Endodermal cell (in vitro differentiated cells): ENCODE data around the gene VSTM4. TPM values are rescaled to one million over a fixed set of nuclear protein-coding genes. Genes with fewer than 3 reads are reported as not detected.

ENCODE experiments used
- DNase-seq: peaks from one replicate; pipeline ENCODE4 v3.0.0-alpha.2; 2017
- H3K27ac ChIP-seq: 2 replicates; pipeline ENCODE4 v1.5.1; 2013; ENCODE audit warnings: mild to moderate bottlenecking, low read depth, low read length, moderate library complexity
- H3K27me3 ChIP-seq: 2 replicates; pipeline ENCODE4 v1.6.1; 2013; ENCODE audit warnings: mild to moderate bottlenecking, low read length, moderate library complexity; ENCODE audit not compliant: insufficient read depth, control insufficient read depth, poor library complexity, severe bottlenecking
- H3K36me3 ChIP-seq: 2 replicates; pipeline ENCODE4 v1.7.0; 2013; ENCODE audit warnings: mild to moderate bottlenecking, low read length, moderate library complexity; ENCODE audit not compliant: control insufficient read depth, insufficient read depth
- H3K4me1 ChIP-seq: one replicate; pipeline ENCODE4 v1.7.0; 2013; ENCODE audit warnings: low read length; ENCODE audit not compliant: control insufficient read depth, insufficient read depth
- H3K4me3 ChIP-seq: 2 replicates; pipeline ENCODE4 v1.5.1; 2013; ENCODE audit warnings: mild to moderate bottlenecking, low read length, moderate library complexity
- H3K9ac ChIP-seq: 2 replicates; pipeline ENCODE4 v1.6.1; 2013; ENCODE audit warnings: mild to moderate bottlenecking, low read length, moderate library complexity; ENCODE audit not compliant: poor library complexity, severe bottlenecking; ENCODE audit errors: extremely low read depth
- H3K9me3 ChIP-seq: 2 replicates; pipeline ENCODE4 v1.6.1; 2013; ENCODE audit warnings: mild to moderate bottlenecking, low read length, moderate library complexity; ENCODE audit not compliant: control insufficient read depth
- H3K27ac Mint-ChIP-seq: 2 replicates; pipeline ENCODE4 v1.8.0; 2020; ENCODE audit warnings: mixed read lengths
- H3K27me3 Mint-ChIP-seq: 2 replicates; pipeline ENCODE4 v1.8.0; 2021; ENCODE audit warnings: mild to moderate bottlenecking, mixed read lengths; ENCODE audit not compliant: insufficient read depth
- H3K36me3 Mint-ChIP-seq: 2 replicates; pipeline ENCODE4 v1.8.0; 2020; ENCODE audit warnings: low read depth, mixed read lengths
- H3K4me1 Mint-ChIP-seq: 2 replicates; pipeline ENCODE4 v1.8.0; 2020; ENCODE audit warnings: mixed read lengths
- H3K4me3 Mint-ChIP-seq: 2 replicates; pipeline ENCODE4 v1.8.0; 2020; ENCODE audit warnings: mild to moderate bottlenecking, moderate library complexity, mixed read lengths
- H3K9me3 Mint-ChIP-seq: 2 replicates; pipeline ENCODE4 v1.8.0; 2020; ENCODE audit warnings: mild to moderate bottlenecking, mixed read lengths
- CTCF ChIP-seq: fragments of 200-600 bp; sonication (generic); conservative IDR thresholded peaks from 2 replicates; pipeline ENCODE4 v1.5.0; 2021; ENCODE audit warnings: antibody characterized with exemption, mild to moderate bottlenecking
- WGBS, 2 experiments: methylation state at CpG; one replicate each; pipeline versions ENCODE4 v1.1.5 to v1.1.7; 2013; ENCODE audit warnings: missing lambda C conversion rate in 2 of 2, mixed read lengths in 1 of 2; ENCODE audit not compliant: insufficient coverage in 1 of 2, insufficient read length in 1 of 2; 5-methylcytosine and 5-hydroxymethylcytosine counted together
- total RNA-seq, 2 donors: library from RNA; stranded (reverse); fragmentation: NEBNext Ultra II Directional in 1 of 2; extraction: Animal tissue kit (Norgen Biotek cat#: 25700) in 1 of 2; gene quantifications; 2 replicates in 1 of 2; 3 replicates in 1 of 2; pipeline ENCODE4 v1.2.1, GENCODE V29; 2021

The VSTM4 gene
- total RNA-seq, 2 donors from 2014 or later: 0.51 to 0.77 TPM

- Mint-ChIP-seq H3K4me1 (peaks cover 3% of the 10 kb centered on the region), H3K36me3 (no peaks in the 10 kb centered on the region), H3K9me3 (no peaks in the 10 kb centered on the region), H3K27ac (no peak overlapping the region), H3K27me3 (peaks cover under 1% of the 10 kb centered on the region), H3K4me3 (no peak overlapping the region)
- Histone ChIP-seq H3K9ac (no peak overlapping the region), H3K36me3 (no peaks in the 10 kb centered on the region), H3K27ac (no peak overlapping the region), H3K4me1 (no peaks in the 10 kb centered on the region), H3K9me3 (no peaks in the 10 kb centered on the region), H3K4me3 (no peak overlapping the region), H3K27me3 (no peaks in the 10 kb centered on the region)
- 92 to 97% methylated on average over 7 to 11 of the region's 11 CpGs for WGBS, 2 experiments
- peak; percentile 23 for DNase-seq
- TF ChIP-seq CTCF: no peak
Measured at GRCh38 chr10:49053053-49053997, 62.0 kb downstream of the VSTM4 start.

- H3K4me3 ChIP-seq: no peak overlapping the region
- 92% methylated on average over 1 of the region's 1 CpG; no CpG with 5 or more reads in 1 of the 2 experiments for WGBS, 2 experiments
- H3K27ac Mint-ChIP-seq: no peak overlapping the region
- H3K4me1 Mint-ChIP-seq: peaks cover 3% of the 10 kb centered on the region
- H3K4me3 Mint-ChIP-seq: no peak overlapping the region
- no peaks in the 10 kb centered on the region for H3K4me1 ChIP-seq
- H3K9me3 Mint-ChIP-seq: no peaks in the 10 kb centered on the region
- no peak overlapping the region for H3K9ac ChIP-seq
- H3K36me3 Mint-ChIP-seq: no peaks in the 10 kb centered on the region
- no peaks in the 10 kb centered on the region for H3K9me3 ChIP-seq
- H3K27ac ChIP-seq: no peak overlapping the region
- no peaks in the 10 kb centered on the region for H3K36me3 ChIP-seq
- H3K27me3 Mint-ChIP-seq: no peaks in the 10 kb centered on the region
- TF ChIP-seq CTCF: no peak
- no peak for DNase-seq
- H3K27me3 ChIP-seq: no peaks in the 10 kb centered on the region
Measured at GRCh38 chr10:49052069-49052468, 63.3 kb downstream of the VSTM4 start.

GRCh38 chr10:49050906-49051305 is 64.4 kb downstream of the VSTM4 start:
- Mint-ChIP-seq H3K4me3 (no peak overlapping the region), H3K27me3 (no peaks in the 10 kb centered on the region), H3K36me3 (no peaks in the 10 kb centered on the region), H3K27ac (no peak overlapping the region), H3K4me1 (peaks cover 3% of the 10 kb centered on the region), H3K9me3 (no peaks in the 10 kb centered on the region)
- Histone ChIP-seq H3K9me3 (no peaks in the 10 kb centered on the region), H3K36me3 (no peaks in the 10 kb centered on the region), H3K27me3 (no peaks in the 10 kb centered on the region), H3K9ac (no peak overlapping the region), H3K4me1 (no peaks in the 10 kb centered on the region), H3K27ac (no peak overlapping the region), H3K4me3 (no peak overlapping the region)
- WGBS, 2 experiments: 92 to 93% methylated on average over 2 to 3 of the region's 3 CpGs
- TF ChIP-seq CTCF: no peak
- DNase-seq: no peak
